C4-2B (cell line): Measurements from ENCODE around the gene GPX3.

ENCODE experiments used
- CTCF ChIP-seq: fragments of 450-650 bp; conservative IDR thresholded peaks from 2 replicates; pipeline ENCODE4 v1.5.1; 2017; ENCODE audit warnings: mild to moderate bottlenecking
- ZFX ChIP-seq: fragments of 450-650 bp; IDR thresholded peaks from 2 replicates; pipeline ENCODE4 v1.6.1; 2017

DNA sequence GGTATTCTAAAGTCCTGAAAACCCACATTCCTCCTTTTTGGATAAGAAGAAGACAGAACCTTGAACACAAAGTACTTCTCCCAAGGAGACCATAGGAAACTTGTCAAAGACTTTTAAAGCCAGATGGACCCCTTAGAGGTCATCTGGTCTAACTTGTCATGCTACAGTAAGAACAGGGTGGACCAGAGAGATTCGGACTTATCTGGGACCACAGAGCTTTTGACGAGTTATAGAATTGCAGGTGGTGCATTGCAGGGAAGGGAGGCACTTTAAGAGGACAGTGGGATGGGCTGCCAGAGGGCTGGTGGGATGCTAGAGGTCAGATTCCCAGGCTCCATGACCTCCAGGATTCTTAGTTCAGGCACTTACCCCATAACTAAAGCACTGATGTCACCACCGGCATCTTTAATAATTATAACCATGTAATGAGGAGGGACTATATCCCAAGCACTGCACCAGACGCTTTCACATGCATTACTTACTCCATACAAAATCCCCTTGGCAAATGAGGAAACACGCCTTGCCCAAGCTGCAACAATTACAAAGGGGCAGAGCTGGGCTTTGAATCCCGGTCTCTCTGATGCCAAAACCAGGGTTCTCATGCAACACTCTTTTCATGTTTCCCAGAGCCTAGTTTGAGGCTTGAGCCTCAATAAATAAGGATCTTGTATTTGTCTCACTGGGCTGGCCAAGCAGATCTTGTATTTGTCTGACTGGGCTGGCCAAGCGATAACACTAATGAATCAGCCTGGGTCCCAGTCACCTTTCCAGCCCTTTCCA lies 12.8 kb upstream of the GPX3 start:
- TF ChIP-seq CTCF (no peak), ZFX (no peak)
